NCI-H2227 (cell line): ENCODE data around the gene SLC25A28.

Experiments used
- DNase-seq: peaks from one replicate; lab custom pipeline; 2025; ENCODE audit not compliant: unreplicated experiment; lab: John Stamatoyannopoulos, UW

The SLC25A28 gene, protein sequence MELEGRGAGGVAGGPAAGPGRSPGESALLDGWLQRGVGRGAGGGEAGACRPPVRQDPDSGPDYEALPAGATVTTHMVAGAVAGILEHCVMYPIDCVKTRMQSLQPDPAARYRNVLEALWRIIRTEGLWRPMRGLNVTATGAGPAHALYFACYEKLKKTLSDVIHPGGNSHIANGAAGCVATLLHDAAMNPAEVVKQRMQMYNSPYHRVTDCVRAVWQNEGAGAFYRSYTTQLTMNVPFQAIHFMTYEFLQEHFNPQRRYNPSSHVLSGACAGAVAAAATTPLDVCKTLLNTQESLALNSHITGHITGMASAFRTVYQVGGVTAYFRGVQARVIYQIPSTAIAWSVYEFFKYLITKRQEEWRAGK

DNA sequence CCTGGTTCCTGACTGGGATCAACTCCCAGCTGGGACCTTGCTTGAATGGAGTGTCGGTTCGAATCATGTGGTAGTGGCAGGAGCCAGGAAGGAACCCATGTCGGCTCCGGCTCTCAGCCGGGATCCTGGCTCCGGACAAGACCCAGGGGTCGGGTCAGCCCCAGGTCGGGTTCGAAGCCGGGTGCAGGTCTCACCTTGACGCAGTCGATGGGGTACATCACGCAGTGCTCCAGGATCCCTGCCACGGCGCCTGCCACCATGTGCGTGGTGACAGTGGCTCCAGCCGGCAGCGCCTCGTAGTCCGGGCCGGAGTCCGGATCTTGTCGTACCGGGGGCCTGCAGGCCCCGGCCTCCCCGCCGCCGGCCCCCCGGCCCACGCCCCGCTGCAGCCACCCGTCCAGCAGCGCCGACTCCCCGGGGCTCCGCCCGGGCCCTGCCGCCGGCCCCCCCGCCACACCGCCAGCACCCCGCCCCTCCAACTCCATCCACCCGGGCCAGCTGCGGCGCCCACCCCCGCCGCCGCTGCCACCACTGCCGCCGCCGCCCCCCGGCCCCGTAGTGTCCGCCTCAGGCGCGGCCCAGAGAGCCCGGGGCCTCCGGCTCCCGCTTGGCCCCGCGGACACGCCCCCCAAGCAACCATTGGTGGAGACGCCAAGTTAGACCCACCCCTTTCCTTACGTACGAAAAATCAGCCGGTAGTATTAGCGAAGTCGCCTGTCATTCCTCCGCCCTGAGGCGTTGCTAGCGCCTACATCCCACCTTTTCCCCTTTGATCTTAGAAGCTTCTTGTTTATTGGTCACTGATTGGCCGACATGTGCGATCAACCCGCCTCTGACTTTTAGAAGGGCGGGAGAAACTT is at the start of gene SLC25A28:
SLC25A28 (minus strand) TSS at position 589 of the 860 bp plus-strand sequence; CDS start at position 485, 104 bp downstream.
- peak; percentile 96 for DNase-seq

GRCh38 chr10:99667108-99667751 is 47.0 kb upstream of the SLC25A28 start:
- DNase-seq = peak; percentile 3

- DNase-seq = no peak
Measured at GRCh38 chr10:99665304-99665703, 45.1 kb upstream of the SLC25A28 start.

DNA sequence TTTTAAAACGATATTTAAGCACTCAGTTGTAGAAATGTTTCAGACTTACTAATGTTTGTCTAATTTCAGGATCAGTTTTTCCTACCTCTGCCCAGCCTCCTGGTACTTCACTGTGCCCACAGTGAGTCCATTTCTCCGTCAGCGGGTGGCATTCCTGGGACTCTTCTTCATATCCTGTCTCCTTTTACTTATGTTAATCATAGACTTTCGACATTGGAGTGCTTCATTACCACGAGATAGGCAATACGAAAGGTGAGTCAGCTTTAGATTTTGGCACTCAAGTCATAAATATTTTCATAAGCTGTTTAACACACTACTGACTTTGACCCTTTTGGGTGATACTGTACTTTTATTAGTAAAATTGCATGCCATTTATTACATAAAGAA is 41.1 kb upstream of the SLC25A28 start:
- DNase-seq = no peak

GRCh38 chr10:99660662-99661376 is 40.6 kb upstream of the SLC25A28 start:
- DNase-seq = no peak

GRCh38 chr10:99659868-99660366 is 39.7 kb upstream of the SLC25A28 start:
- no peak for DNase-seq

GRCh38 chr10:99659031-99659867 is 39.0 kb upstream of the SLC25A28 start, which contains the start of gene ENTPD7:
TSS of gene ENTPD7 (plus strand) at chr10:99659509. CDS start at chr10:99659957, 448 bp downstream.
- DNase-seq = peak; percentile 95

DNA sequence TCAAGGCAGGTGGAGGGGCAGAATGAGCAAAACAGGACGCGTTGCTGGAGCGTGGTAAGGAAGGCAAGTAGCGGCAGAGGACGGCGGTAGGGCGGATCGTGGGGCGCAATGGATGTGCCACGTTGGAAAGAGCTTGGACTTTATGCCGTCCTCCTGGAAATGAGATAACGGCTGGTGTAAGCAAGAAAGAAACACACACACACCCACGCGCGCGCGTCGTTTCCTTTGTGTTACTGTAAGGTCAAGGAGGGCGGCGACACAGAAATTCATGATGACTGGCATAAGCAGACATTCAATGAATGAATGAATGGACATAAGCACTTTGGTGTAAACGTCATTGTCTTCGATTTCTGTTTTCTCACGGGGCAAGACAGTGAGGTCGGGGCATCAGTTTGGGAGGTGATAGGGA is 38.4 kb upstream of the SLC25A28 start:
- DNase-seq = peak; percentile 5

GRCh38 chr10:99656199-99657064 is 36.2 kb upstream of the SLC25A28 start:
- DNase-seq = no peak

DNA sequence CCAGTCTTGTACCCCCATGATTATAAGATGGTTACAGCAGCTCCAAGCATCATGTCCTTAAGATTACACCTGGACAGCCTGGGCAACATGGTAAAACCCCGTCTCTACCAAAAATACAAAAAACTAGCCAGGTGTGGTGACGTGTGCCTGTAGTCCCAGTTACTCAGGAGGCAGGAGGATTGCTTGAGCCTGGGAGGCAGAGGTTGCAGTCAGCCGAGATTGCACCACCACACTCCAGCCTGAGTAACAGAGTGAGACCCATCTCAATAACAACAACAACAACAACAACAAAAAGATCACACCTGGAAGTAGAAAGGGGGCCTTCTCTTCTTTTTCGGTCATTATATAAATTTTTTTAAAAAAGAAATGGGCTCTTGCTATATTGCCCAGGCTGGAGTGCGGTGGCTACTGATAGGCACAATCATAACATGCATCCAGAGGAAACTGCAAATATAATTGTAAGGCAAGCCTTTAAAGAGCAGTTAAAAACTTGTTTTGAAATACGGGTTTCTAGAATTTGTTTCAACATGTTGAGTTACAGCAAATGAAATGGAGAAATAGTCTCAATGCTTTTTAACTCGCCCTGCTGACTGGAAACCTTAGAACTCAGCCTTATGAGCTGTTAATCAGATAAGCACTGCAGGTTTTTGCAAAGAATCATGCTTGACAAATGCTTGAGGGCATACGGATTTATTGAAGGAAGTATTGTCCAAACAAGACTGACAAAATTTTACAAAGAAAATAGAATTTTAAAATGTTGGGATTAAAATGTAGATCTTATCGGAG is 34.3 kb upstream of the SLC25A28 start:
- no peak for DNase-seq

- DNase-seq = no peak
Measured at GRCh38 chr10:99652800-99653390, 32.7 kb upstream of the SLC25A28 start.

- DNase-seq = no peak
Measured at GRCh38 chr10:99648717-99649116, 28.5 kb upstream of the SLC25A28 start.

GRCh38 chr10:99647601-99648151 is 27.4 kb upstream of the SLC25A28 start:
- no peak for DNase-seq

DNA sequence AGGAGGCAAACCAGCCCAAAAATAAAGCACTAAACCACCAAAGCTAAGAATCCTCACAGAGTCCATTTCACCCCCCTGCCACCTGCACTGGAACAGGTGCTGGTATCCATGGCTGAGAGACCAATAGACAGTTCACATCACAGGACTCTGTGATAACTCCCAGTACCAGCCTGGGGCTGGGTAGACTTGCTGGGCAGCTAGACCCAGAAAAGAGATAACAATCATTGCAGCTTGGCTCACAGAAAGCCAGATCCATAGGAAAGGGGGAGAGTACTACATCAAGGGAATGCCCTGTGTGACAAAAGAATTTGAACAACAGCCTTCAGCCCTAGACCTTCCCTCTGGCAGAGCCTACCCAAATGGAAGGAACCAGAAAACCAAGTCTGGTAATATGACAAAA is 13.6 kb upstream of the SLC25A28 start:
- no peak for DNase-seq

DNA sequence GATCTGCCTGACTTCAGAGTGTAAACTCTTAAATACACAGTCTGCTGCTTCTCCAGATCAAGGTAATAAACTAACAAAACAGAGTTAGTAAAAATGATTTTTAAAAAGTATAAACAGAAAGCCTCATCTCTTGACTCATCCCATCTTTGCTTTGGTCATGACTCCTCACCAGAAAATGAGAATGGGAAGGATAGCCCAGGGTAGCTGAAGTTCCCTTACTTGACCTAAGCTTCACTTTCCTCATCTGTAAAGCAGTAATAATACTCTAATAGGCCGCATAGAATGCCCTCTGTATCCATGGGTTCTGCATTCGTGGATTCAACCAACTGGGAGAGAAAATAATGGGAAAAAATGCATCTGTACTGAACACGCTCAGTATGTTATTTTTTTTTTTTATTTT is 11.3 kb upstream of the SLC25A28 start:
- DNase-seq = no peak

GRCh38 chr10:99630991-99631390 is 10.8 kb upstream of the SLC25A28 start:
- no peak for DNase-seq

DNA sequence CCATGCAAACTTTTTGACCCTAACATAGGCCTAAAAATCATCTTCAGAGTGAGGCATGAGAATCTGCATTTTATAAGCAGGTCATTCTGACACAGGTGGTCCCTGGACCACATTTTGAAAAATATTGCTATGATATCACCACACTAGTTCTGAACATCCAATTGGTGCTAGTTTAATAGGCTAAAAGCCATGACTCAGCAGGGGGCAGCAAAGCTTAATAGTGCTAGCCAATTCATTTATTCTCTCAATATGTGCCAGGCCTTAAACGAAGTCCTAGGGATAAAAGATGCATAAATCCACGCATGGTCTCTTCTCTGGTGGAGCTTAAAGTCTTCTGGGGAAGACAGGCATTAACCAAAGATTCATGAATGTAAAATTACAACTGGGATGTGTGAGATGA is 10.2 kb upstream of the SLC25A28 start:
- DNase-seq = no peak
